Stimulated activated CD8-positive, alpha-beta memory T cell treated with anti-CD3 and anti-CD28 coated beads, Interleukin-12 subunit alpha, Interleukin-12 subunit beta, amount 100 ng/mL, for 1 hour (primary cell): ENCODE measurements around the gene TNFRSF18.

ENCODE experiments used
- DNase-seq: peaks from one replicate; pipeline ENCODE4 v3.0.0-alpha.2; 2020; ENCODE audit warnings: low read depth

TNFRSF18 gene

DNA sequence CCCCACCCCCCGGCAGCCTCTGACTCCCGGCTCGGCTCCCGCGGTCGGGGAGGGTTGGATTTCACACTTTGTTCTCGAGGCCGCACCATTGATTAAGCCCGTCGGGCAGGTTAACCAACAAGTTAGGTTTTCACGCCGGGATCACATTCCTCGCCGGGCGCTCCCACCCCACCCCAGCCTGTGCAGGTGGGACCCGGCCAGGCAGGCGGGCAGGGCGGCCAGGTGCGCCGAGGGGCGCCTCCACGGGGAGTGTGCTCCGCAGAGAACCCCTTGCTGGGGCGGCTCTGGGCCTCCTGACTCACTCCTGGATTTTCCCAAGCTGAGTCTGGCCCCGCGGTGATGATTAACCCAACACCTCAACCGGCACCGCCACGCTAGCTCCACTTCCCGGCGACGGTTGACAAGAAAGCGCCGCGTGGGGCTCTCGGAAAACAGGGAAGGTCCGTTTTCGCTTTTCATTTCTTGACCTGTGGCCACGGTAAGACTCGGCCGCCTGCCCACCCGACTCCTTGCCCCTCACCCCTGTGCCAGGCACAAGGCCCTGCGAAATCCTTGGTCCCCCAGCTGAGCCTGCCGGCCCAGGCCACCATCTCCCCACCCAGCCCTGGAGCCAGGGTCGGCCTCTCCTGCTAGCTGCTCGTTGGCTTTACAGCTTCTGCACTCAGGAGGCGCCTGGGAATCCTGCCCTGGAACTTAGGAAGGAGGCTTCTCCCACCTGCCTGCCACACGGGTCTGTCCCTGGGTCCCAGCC is 41.5 kb downstream of the TNFRSF18 start:
- DNase-seq: no peak

GRCh38 chr1:1164361-1164700 is 42.1 kb downstream of the TNFRSF18 start:
- no peak for DNase-seq

DNA sequence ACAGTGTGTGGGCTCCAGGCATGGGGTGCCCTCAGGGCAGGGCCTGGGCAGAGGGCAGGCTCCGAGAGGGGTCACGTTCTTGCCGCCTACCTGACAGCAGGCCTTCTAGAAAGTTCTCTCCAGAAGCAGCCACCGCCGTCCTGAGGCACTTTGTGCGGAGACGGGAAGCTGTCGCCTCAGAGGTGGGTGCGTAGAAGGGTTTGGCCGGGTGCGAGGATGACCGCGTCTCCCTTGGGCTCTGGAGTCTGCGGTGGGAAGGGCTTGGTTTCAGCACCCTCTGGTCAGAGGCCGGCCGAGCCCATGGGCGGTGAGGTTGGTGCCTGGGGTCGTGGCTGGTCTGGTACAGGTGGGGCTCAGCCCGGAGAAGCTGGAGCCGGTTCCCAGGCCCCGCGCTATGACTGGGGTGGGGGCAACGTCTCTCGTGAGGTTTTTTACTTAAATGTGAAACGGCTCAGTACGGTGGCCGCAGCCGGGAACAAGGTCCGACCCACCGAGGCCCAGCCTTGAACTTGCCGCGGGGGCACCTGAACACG is 42.8 kb downstream of the TNFRSF18 start:
- no peak for DNase-seq

DNA sequence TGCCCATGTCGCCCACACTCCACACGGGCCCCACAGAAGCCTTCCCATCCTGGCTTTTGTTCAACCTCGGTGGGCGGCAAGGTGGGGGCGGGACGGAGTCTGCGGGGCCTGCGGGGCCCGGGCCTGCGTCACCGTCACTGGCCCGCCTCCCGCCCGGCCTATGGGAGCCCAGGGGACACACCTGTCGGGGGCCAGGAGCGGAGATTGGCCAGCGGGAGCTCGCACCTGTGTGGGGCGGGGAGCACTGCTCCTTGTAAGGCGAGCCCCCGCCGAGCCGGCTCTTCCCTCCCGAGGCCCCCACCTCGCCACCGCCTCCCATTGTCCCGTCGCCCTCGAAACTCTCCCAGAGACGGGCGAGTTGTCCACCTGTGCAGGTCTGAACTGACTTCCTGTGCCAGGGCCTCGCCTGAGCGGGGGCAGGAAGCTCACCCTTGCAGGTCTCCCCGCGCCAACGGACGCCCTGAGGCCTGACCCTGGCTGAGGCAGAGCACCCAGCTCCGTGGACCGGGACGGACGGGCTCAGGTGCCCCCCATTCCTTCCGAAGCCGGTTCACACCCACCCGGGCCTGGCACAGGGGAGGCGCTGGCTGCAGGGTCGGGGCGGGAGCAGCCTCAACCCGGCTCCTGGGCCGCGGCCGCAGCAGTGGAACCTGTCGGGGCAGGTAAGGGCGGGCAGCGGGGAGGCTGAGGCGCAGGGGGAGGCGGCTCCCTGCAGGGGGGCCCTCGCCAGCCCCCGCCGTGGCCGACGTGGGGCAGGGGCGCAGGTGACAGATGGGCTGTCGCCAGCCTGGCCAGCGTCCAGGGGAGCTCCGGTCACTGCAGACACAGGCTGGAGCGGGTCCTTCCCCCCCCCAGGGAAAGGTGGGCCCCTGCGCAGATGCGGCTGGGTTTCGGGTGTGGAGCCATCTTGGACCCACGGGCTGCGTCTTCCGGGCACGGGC is 43.5 kb downstream of the TNFRSF18 start:
- DNase-seq: no peak

GRCh38 chr1:1161683-1162079 is 44.7 kb downstream of the TNFRSF18 start:
- no peak for DNase-seq

DNA sequence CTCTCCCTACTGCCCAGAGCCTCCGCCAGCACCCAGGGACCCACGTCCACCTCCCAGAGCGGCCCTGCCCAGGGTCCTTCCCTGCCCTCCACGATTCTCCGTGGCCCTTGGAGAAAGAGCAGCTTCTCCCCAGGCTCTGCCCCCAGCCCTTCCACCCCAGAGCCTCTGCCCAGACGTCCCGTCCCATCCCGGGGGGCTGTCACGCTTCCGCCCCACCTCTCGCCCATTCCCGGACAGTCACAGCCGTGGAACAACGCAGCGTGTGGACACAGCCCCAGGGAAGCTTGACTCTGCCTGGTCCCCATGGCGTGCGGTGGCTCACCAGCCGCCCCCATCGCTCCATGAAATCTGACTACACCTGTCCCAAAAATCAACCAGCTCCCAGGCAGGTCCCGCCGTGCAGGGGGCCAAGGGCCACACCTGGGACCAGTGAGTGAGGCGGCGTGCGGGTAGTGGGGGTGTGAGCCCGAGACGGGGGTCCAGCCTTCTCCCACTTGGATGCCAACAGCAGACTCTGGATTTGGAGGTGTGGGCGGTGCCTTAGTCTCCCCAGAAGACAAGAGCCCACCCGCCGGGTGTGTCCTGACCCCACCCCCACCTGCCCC is 45.2 kb downstream of the TNFRSF18 start:
- no peak for DNase-seq

GRCh38 chr1:1160281-1160930 is 46.0 kb downstream of the TNFRSF18 start:
- DNase-seq: no peak

GRCh38 chr1:1157914-1158710 is 48.3 kb downstream of the TNFRSF18 start:
- DNase-seq: no peak

- no peak for DNase-seq
These were observed 48.9 kb downstream of the TNFRSF18 start for GRCh38 chr1:1157426-1157913.

DNA sequence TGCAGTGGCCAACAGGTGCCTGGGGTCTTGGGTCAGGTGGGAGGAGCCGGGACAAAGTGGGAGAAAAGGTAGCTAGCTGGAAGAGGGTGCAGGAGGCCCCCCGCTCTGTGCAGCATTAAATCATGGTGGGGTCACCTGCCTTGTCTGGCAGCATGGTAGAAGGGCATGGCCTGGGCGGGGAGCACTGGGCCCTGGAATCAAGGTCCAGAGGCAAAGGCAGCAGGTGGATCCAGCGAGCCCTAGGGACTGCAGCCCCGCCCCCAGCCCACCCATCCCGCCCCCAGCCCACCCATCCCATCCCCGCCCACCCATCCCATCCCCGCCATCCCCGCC is 49.4 kb downstream of the TNFRSF18 start:
- DNase-seq: no peak

DNA sequence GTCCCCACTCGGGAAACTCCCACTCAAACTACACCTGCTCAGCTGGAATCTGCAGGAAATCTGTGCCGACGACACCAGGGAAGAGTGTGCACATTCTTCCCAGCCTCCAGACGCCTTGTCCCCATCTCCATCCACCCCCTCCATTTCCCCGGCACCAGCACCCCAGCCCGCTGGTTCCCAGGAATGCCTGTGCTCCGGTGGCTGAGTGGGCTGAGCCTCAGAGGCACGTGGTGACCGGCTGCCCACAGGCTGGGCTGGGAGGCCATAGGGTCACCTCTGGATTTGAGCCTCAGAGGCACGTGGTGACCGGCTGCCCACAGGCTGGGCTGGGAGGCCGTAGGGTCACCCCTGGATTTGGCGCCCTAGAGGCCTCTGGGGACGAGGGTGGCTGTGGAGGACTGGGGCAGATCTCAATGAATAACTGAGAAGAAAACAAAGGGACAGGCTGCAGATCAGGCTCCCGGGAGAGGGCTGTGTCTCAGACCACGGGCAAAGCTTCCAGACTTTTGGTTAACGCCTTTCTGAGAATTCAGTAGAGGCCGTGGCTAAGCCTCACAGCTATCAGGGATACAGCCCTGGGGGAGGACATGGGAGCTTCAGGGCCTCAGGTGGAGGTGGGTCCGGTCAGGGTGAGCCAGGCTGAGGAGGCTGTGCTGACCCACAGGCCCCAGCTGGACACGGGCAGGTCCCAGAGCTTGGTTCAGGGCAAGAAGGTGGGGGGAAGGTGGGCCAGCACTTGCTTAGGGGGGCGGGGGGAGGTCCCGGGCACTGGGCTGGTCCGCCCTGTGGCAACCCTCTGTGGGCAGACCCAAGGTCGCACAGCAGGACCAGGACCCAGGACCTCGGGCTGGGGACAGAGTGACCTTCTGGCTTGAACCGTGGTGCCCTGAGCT is 50.0 kb downstream of the TNFRSF18 start:
- DNase-seq: no peak

DNA sequence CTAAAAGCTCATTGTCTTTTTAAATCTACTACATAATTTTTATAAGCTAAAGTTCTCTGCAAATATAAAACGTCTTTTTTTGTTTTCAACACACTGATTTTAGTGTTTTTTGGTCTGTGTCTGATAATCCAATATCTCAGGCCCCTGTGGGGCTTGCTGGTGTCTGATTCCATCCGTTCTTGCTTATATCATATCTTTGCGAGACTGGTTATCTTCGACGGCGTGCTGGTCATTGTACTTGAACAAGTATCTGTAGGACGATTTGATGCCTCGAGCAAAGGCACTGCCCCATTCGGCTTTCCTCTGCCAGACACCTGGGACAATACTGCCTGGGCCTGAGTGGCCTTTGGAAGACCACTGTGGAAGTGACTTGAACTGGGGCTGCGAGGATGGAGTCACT is 51.1 kb downstream of the TNFRSF18 start:
- no peak for DNase-seq

GRCh38 chr1:1153874-1154273 is 52.5 kb downstream of the TNFRSF18 start:
- DNase-seq: no peak
